ENCODE data around the gene ATXN7L1.

DNA sequence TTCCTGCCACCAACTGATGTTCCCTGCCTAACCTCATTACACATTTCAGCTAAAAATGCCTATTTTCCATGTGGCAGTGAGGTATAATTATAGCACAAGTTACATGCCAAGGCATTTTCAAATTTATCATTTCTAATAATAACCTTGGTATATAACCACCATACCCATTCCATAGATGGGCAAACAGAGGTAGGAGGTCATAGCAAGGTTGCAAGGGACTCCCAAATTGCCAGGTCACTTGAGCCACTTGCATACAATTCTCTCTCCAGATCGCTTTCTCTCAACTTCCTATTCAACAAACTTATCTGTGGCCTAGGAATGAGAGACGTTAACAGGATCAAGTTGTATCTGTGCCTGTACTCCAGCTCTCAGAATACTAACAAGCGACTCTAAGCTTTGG is 108.3 kb downstream of the ATXN7L1 start:
- no peak for TF ChIP-seq CTCF (IDR thresholded peaks at IDR 0.05)
- no peak for TF ChIP-seq POLR2A (IDR thresholded peaks at IDR 0.05)

Data from esophagus squamous epithelium (tissue), 4 donors.